GM18870 (cell line): ENCODE results near the gene DNAJC11.
"Not testable (repeated sequence)": the region's sequence is repeated elsewhere in the genome, so short reads cannot be mapped to it uniquely, and the experiment has no call there.

Experiments
- ATAC-seq: cut with Tn5 transposase; IDR thresholded peaks from one replicate; pipeline ENCODE4 v1.9.1; 2021; ENCODE audit warnings: moderate library complexity; ENCODE audit not compliant: unreplicated experiment

Gene DNAJC11

DNA sequence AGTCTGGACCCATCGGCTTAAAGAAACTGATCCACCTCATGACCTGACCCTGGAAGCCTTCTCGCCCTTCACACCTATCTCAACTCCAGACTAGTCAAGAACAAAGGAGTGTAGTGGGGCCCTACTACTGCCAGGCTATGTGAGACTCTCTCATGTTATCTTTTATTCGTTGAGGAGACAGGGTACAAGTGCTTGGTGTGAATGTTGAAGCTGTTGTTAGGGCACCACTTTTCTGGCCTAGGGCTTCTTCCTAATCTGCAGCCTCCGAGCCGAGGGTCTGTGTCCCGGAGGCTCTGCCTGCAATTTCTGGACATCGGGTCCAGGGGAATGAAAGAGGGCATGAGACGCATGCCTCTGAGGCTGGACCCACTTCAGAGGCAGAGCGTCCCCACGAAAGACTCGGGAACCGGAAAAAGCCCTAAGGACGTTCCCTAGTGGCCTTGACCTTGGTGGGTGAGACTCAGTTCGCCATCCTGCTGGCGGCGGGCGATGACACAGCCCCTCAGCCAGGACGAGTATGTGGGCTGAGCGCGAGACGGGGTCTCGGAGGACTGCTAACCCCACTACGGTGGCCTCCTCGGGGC, 671 bp downstream of the DNAJC11 start:
- ATAC-seq = no peak

DNA sequence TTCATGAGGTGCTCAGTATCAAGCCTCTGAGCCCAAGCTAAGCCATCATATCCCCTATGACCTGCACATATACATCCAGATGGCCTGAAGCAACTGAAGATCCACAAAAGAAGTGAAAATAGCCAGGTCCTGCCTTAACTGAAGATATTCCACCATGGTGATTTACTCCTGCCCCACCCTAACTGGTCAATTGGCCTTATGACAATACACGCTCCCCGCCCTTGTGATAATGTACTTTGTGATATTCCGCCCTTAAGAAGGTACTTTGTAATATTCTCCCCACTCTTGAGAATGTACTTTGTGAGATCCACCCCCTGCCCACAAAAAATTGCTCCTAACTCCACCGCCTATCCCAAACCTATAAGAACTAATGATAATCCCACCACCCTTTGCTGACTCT, 1.7 kb downstream of the DNAJC11 start:
- ATAC-seq = not testable (repeated sequence)

DNA sequence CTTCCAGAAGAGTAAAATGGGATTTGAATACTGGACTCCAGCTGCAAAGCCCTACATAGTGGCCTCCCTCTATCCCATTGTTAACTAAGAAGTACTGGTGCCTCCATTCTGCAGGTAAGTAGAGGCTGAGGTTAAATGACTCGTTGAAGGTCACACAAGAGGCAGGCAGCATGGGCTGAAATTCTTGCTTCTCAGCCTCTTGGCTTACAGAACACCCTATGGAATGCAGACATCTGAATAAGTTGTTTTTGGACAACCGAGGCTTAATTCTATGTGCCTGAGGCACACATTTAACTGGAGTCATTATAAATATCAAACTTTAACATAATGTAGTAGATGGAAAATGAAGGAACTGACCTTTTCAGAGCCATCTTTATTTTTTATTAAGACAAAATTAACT, 5.7 kb downstream of the DNAJC11 start:
- ATAC-seq = no peak

DNA sequence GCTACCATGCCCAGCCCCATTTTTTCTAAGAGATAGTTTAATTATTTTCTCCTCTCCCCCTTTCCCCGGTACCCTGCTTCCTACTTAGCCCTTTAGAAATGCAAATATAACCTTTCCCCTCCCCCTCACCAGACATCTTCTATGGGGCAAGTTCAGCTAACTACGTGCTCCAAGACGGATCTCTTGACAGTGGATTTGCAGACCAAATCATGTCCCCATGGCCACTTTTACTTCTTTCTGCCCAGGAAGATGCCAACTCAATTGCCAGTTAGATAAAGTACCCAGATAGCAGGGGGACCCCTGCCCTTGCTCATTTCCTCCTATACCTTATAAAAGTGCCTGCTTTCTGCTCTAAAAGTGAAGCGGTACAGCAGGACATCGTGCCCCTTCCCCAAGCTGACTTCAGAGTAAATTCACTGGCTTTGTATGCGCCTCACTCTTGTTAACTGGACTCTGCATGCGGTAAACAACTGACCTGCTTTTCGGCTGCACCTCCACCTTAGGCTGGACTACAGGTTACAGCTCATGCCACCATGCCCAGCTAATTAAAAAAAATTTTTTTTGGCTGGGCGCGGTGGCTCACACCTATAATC, 7.4 kb downstream of the DNAJC11 start:
- ATAC-seq = no peak

DNA sequence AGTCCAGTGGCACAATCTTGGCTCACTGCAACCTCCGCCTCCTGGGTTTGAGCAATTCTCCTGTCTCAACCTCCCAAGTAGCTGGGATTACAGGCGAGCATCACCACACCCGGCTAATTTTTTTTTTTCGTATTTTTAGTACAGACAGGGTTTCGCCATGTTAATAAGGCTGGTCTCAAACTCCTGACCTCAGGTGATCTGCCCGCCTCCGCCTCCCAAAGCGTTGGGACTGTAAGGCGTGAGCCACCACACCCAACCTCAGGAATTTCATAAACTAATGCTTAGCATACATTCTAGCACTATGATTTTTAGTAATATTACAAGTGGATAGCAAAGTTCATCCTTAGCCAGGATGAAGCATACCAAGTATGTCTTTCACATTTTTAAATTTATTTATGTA, 8.7 kb downstream of the DNAJC11 start:
- no peak for ATAC-seq

DNA sequence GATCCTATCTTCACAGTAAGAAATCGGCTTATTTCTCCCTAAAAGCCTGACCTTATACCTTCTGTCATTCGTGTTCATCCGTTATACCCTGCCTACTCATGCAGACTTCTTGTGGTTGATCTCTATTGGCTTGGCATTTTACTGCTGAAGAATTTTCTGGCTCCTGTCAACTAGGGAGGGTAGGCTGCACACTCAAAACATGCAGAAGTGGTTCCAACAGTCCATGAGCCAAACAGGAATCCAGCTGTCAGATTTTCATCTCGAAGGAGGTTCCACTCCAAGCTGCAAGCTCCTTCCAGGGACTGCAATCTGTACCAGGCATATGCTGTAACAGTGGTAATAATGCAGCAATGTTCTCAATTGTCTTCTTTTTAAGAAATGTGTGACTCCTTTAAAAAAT, 10.1 kb downstream of the DNAJC11 start:
- no peak for ATAC-seq

DNA sequence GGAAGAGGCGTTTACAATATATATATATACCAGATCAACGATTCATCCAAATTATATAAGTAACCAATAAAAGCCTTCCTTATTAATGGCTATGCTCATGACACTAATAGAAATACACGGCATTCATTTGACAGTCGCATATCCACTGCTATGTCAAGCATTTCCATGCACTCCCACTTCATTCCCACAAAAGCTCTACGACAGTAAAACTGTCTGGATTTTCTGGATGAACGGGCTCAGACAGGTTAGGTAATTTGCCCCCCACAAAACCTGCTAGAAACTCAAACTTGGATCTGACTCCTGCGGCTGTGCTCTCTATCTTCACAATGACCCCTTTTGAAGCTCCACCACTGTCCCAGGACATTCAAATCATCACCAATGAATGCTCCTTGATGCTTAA, 11.4 kb downstream of the DNAJC11 start:
- ATAC-seq = no peak

DNA sequence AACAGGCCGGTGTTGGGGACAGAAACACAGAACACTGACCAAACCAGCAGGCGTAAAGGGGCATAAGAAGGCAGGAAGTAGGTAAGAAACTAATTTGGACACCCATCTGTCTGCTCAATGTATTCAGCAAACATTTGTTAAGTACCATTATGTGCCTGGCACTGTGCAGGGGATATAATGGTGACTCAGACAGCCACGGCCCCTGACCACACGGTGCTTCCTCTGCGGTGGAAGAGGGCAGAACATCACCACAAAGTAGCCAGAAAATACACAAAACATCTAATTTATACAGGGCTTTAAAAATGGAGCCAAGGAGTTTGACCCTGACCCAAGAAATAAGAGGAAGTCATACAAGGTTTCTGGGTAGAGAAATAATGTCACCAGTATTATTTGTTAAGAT, 12.9 kb downstream of the DNAJC11 start:
- no peak for ATAC-seq

DNA sequence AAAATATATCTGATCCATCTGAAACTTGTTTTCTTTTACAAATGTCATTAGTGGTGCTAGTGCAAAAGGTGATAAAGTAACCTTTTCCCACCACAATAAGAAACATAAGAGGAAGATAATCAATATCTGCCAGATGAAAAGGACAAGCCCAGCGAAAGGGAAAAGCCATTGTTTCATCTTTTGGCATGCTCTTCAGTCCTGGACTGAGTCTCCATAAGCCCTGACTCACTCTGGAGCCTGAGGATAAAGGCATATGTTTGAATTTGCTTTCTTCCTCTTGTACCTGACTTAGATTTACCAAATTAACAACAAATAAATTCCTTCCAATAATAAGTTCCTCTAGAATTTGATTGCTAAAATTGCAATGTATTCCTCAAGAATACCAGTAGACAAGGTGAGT, 13.6 kb downstream of the DNAJC11 start:
- no peak for ATAC-seq

DNA sequence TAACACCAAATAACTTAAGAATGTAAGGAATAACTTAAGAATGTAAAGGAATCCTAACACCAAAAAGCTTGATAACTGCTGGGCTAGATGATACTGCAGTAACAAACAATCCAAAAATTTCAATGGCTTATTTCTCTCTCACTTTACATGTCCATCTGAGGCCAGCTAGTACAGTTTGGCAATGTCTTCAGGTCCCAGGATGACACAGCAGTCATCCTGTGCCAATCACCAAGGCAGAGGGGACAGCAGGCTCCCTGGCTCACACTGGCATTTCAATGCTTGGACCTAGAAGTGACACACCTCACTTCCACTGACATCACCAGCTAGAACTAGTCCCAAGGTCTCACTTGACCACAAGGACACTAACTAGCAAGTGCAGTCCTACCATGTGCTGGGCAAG, 15.3 kb downstream of the DNAJC11 start:
- ATAC-seq = no peak

DNA sequence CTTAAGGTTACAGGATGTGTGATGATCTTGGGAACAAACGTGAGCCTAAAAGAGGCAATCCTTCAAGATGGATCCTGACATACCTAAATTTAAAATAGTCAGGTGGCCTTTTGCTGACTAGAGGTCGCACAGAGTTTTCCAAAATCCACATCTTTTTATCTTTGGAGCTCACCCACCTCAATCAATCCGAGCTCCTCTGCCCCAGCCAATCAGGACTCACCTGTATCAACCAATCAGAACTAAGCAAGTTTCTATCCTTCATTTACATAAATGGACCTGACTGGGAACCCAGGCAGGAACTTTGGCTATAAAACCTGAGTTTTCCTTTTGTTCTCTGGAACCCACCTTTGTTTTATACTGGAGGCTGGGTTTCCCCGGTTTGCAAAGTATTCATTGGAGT, 16.2 kb downstream of the DNAJC11 start:
- no peak for ATAC-seq

DNA sequence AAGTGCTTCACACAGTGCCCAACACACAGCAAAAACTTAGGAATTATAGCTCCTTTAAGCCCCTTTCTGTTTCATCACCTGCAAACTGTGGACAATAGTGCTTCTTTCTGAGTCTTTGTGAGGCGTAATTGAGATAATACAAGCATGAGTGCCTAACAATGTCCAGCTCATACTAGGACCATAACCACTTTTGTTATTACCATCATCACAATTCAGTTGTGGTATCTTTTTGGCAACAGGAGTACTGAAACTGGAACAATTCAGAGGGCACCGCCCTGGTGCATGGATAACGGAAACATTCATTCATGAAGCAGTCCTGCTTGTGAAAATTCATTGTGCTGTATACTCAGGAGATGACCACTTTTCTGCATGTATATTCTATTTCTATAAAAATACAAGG, 18.2 kb downstream of the DNAJC11 start:
- ATAC-seq = no peak

DNA sequence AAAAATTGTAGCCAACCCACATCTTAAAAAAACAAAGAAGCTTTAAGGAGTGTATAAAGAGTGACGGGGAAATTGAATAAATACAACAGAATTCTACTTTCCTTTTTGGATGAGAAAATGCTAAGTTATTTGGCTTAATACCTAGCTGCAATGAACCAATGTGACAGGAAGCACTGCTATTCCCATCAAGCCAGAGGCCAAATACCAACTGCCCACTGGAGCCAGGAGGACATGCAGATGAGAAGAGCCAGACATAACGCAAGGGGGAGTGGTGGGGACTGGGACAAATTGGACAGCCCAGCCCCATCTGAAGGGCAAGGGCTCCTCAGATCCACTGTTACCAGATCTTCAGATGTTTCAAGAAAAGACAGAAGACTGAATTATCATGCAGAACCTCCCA, 25.7 kb downstream of the DNAJC11 start:
- ATAC-seq = no peak

DNA sequence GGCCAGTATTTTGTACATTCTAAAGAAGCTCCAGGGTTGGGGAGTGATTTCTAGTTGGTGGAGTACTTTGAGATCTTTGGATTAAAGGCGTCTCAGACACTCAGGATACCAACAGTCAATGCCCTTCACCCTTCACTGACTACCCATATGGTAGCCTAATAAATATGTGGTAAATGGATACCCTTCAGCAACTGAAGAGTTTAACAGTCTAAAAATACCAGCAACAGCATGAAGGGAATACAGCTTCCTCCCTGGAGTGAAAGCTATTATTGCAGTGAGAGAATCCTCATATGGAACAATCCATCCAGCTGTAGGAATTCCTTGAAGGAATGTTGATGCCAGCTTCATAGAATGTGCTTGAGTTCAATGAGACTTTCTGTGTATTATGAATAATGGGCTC, 26.8 kb downstream of the DNAJC11 start:
- no peak for ATAC-seq

DNA sequence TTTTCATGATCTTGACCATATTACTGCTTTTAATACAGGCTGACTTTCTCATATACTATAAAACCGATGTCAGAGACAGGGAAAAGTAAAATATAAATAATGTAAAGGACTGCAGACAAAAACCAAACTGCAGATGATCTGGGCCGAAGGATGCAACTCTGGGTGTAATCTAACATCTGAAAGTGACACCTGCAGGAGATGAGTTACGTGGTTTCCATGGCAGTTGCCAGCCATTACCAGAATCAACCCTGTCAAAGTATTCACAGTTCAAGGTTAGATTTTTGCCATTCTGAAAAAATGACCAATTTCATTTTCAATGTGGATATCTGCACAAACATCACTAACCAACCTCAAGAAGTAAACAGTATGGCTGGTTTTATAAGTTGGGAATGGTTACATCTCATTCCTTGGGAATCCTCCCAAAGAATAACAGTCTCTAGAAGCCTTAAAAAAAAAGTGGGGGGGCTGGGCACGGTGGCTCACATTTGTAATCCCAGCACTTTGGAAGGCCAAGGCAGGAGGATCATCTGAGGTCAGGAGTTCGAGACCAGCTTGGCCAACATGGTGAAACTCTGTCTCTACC, 27.7 kb downstream of the DNAJC11 start:
- ATAC-seq = no peak

DNA sequence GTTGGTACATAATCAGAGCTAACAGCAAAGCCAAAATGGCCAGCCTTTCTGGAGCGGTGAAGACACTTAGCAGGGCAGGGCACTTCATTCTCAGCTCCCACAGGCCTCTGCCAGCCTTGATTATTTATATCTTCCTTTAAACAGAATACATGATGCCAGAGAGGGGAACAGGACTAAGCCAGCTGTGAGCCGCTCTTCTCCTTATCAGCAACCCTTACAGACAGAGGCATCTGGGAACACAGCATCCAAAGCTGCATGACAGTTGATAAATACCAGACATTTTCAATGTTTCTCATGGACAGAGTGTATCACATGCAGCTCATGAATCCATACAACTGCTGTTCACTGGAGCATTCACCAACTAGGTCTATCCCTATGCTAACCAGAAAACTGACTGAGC, 29.1 kb downstream of the DNAJC11 start:
- no peak for ATAC-seq

DNA sequence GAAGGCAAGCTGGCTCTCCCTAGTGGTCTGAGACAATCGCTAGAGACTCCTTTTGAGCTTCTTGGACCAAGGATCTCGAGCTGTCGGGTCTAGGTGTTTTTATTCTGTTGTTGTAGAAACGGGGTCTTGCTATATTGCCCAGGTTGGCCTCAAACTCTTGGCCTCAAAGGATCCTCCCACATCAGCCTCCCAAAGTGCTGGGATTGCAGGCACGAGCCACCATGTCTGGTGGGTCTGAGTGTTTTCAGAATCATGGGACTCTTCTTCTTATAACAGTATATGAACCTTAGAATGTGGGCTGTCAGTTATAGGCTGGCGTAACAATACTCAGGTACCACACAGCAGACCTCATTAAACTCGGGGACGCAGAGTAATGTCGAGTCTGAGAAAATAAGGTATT, 33.1 kb downstream of the DNAJC11 start:
- ATAC-seq = no peak

DNA sequence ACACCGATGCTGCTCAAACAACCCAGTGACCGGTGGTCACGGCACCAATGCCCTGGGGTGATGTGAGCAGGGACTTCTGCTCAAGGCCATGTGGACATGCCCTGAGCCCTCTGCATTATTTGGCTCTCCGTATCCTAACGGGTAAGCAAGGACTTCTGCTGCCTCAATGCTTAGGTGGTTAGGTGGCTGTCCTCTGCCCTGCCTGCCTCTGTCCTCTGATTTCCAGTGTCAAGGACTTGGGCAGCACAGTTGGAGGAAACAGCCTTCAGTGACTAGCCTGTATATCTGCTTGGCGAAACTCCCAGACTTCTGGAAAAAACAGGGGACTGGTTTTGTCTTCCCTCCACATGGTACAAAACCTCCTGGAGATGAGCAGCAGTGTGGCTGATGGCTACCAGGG, 34.5 kb downstream of the DNAJC11 start:
- ATAC-seq = no peak

DNA sequence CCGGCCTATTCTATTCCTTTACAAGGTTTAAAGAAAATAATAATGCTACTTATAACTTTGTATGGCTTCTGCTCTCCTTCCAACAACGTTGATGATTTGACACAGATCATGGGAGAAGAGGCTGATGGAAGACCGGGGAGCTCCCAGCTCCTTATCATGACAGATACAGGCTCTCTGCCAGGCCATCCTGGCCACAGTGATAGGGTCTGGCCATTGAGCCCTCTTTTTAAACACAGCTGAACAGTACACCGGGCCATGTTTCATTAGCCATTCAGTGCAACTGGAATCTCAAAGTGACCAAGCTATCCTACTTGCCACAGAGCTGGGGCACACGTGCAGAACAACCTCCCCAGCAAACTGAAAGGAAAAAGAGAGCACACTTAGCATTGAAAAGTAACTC, 34.9 kb downstream of the DNAJC11 start:
- no peak for ATAC-seq

DNA sequence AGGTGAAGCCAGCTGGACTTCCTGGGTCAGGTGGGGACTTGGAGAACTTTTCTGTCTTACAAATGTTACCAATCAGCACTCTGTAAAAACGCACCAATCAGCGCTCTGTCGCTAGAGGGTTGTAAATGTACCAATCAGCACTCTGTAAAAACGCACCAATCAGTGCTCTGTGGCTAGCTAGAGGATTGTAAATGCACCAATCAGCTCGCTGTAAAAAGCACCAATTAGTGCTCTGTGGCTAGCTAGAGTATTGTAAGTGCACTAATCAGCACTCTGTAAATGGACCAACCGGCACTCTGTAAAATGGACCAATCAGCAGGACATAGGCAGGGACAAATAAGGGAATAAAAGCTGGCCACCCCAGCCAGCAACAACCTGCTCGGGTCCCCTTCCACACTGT, 39.1 kb downstream of the DNAJC11 start:
- ATAC-seq = not testable (repeated sequence)

DNA sequence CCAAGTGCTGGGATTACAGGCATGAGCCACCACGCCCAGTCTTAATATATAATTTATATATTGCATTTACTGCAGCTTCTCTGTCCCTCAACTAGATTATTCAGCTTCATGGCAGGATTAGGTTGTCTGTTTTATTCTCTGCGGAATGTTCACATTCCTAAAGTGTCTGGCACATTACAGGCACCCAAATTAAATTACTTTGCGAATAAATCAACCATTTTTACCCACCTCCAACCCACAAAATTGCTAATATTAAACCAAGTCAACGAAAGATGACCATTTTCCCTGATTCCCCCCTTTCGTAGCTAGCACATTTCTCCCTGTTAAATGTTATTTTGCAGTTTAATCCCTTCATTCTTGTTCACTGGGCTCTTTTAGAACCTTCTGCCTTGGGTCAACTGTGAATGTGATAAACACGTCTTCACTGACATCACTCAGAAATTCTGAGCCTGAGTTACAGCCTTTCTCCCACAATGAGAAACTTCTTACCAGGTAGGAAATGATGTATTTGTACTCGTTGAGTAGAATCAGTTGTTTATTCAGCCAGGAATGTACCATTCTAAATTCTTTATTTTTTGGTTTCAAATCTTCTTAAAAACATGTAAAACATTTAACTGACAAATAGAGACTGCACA, 41.1 kb downstream of the DNAJC11 start:
- no peak for ATAC-seq

DNA sequence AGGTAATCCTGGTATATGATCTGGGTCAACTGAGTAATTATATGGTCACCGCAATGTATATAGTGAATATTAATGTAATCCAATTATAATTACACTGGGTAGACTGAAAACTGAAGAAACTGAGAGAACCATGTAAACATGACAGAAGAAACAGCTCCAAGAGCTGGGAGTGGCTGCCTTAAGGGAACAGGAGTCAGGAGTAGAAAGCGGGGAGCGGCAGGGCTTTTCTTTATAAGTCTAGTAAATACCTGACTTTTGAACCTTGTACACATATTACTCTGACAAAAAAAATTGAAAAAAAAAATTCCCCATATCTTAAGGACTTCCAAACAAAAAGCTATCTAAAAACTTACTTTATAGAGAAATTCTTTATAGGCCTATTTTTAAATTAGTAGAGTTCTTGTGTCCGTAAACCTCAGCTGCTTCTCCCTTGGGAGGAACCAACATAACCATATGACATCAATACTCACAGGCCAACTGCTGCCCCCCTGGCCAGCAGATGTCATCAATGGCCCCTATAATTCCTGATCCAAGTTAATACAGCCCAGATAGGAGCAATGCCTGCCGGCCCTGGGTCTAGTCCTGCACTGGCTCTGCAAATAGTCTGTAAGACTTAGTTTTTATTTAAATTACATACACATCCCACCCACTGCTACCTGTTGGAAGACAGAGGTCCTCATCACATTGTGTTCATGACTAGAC, 43.1 kb downstream of the DNAJC11 start:
- no peak for ATAC-seq
